IMR-90 (cell line): ENCODE measurements around the gene RPS27L.

ENCODE experiments used
- CHD1 ChIP-seq: IDR thresholded peaks from 2 replicates; pipeline ENCODE4 v1.6.1; 2012; ENCODE audit warnings: low read depth, low read length, improper control_type of control experiment
- MAZ ChIP-seq: IDR thresholded peaks from 2 replicates; pipeline ENCODE4 v1.6.1; 2012; ENCODE audit warnings: low read depth, mild to moderate bottlenecking, low read length, improper control_type of control experiment, moderate library complexity, borderline replicate concordance
- RFX5 ChIP-seq: IDR thresholded peaks from 2 replicates; pipeline ENCODE4 v1.8.0; 2012; ENCODE audit warnings: low read depth, mild to moderate bottlenecking, low read length, moderate library complexity
- SMC3 ChIP-seq: fragments of 150-350 bp; IDR thresholded peaks from 2 replicates; pipeline ENCODE4 v1.6.1; 2016; ENCODE audit warnings: low read depth, mild to moderate bottlenecking, antibody characterized with exemption, low read length, moderate library complexity
- TF ChIP-seq, protein P1 (sequence below): fragments of 150-350 bp; IDR thresholded peaks from 2 replicates; pipeline ENCODE4 v1.6.1; 2017; ENCODE audit warnings: mild to moderate bottlenecking, antibody characterized with exemption, low read length, low read depth
- TF ChIP-seq, protein P2 (sequence below): conservative IDR thresholded peaks from 2 replicates; pipeline ENCODE4 v1.5.1; 2012; ENCODE audit warnings: mild to moderate bottlenecking, low read depth, low read length, improper control_type of control experiment

DNA sequence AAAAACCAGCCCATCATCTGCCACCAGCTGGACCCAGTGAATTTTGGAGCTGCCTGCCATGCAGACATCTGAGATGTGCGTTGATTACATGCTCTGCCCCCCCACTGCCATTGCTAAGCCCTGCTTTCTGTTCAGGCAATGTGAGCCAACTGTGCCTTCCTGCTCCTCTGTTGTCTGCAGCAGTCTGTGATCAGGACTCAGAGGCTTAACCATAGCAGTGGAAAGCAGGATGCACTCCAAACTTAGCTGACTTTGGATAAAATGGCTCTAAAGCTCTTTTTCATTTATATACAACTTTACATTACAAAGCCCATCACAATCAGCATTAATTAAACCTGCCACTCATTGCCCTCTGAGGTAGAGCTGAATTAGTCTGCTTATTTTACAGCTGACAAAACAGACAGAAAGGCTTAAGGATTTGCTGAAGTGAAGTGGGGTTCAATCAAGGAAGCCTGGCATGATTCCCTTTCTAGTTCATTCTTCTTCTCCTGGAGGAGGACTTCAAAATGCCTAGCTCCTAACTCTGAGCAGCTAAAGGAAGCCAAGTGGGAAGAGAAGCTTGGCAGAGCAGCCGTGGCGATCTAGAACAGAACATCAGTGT, 15.7 kb upstream of the RPS27L start:
- TF ChIP-seq CHD1: no peak
- TF ChIP-seq, protein P1, sequence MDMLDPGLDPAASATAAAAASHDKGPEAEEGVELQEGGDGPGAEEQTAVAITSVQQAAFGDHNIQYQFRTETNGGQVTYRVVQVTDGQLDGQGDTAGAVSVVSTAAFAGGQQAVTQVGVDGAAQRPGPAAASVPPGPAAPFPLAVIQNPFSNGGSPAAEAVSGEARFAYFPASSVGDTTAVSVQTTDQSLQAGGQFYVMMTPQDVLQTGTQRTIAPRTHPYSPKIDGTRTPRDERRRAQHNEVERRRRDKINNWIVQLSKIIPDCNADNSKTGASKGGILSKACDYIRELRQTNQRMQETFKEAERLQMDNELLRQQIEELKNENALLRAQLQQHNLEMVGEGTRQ: no peak
- TF ChIP-seq, protein P2, sequence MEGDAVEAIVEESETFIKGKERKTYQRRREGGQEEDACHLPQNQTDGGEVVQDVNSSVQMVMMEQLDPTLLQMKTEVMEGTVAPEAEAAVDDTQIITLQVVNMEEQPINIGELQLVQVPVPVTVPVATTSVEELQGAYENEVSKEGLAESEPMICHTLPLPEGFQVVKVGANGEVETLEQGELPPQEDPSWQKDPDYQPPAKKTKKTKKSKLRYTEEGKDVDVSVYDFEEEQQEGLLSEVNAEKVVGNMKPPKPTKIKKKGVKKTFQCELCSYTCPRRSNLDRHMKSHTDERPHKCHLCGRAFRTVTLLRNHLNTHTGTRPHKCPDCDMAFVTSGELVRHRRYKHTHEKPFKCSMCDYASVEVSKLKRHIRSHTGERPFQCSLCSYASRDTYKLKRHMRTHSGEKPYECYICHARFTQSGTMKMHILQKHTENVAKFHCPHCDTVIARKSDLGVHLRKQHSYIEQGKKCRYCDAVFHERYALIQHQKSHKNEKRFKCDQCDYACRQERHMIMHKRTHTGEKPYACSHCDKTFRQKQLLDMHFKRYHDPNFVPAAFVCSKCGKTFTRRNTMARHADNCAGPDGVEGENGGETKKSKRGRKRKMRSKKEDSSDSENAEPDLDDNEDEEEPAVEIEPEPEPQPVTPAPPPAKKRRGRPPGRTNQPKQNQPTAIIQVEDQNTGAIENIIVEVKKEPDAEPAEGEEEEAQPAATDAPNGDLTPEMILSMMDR: no peak
- TF ChIP-seq SMC3: no peak
- TF ChIP-seq MAZ: no peak
- no peak for TF ChIP-seq RFX5
